Rectal smooth muscle tissue (tissue), 1 donor: Measurements from ENCODE around the gene PSMC6.

Experiments
- H3K27ac ChIP-seq: one replicate; pipeline ENCODE4 v1.7.0; 2013; ENCODE audit warnings: low read depth, low read length, inconsistent platforms
- H3K27me3 ChIP-seq: one replicate; pipeline ENCODE4 v1.7.0; 2013; ENCODE audit warnings: low read length; ENCODE audit not compliant: control insufficient read depth, insufficient read depth
- H3K36me3 ChIP-seq: one replicate; pipeline ENCODE4 v1.7.0; 2013; ENCODE audit warnings: low read length; ENCODE audit not compliant: control insufficient read depth, insufficient read depth
- H3K4me1 ChIP-seq: one replicate; pipeline ENCODE4 v1.7.0; 2013; ENCODE audit warnings: low read length; ENCODE audit not compliant: control insufficient read depth, insufficient read depth
- H3K4me3 ChIP-seq: one replicate; pipeline ENCODE4 v1.7.0; 2013; ENCODE audit warnings: low read length
- H3K9ac ChIP-seq: one replicate; pipeline ENCODE4 v1.7.0; 2013; ENCODE audit warnings: low read length

PSMC6 gene

GRCh38 chr14:52706724-52707706, at the start of gene PSMC6:
Gene PSMC6, plus strand, starts transcription at chr14:52707200. Its CDS starts 20 bp downstream, at chr14:52707220.
- peak within 1 kb of the TSS; percentile 95 for H3K9ac ChIP-seq
- peaks cover 10% of the 10 kb centered on the region for H3K4me1 ChIP-seq

DNA sequence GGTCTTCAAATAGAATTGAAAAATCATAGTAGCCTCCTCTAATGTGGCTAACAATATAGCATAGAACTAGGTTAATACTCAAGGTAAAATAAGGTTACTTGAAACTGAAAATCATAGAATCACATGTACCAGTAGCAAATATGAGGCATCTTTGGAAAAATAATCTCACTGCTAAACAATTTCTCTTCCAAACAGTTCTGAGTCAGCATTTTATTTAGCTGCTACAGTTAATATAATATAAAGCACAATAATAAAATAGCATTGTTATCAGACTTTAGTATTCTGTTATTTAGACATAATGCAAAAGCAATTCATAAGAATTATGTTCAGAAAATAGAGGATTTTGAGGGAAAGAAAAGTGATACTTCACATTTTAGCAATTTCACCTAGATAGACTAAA, 46.7 kb upstream of the PSMC6 start:
- H3K27me3 ChIP-seq: no peaks in the 10 kb centered on the region
- H3K9ac ChIP-seq: no peak overlapping the region
- H3K4me3 ChIP-seq: no peak overlapping the region
- peaks cover 4% of the 10 kb centered on the region for H3K36me3 ChIP-seq
- H3K27ac ChIP-seq: no peak overlapping the region
- no peaks in the 10 kb centered on the region for H3K4me1 ChIP-seq

More at GRCh38 chr14:52706724-52707706, at the start of gene PSMC6:
- Histone ChIP-seq H3K36me3 (no peaks in the 10 kb centered on the region), H3K27me3 (no peaks in the 10 kb centered on the region), H3K4me3 (peak within 1 kb of the TSS; percentile 97), H3K27ac (peak within 1 kb of the TSS; percentile 89)

GRCh38 chr14:52660832-52661231, 46.2 kb upstream of the PSMC6 start:
- Histone ChIP-seq H3K4me1 (no peaks in the 10 kb centered on the region), H3K36me3 (peaks cover 4% of the 10 kb centered on the region), H3K4me3 (no peak overlapping the region), H3K9ac (no peak overlapping the region), H3K27me3 (no peaks in the 10 kb centered on the region), H3K27ac (no peak overlapping the region)

GRCh38 chr14:52661314-52661713, 45.7 kb upstream of the PSMC6 start:
- Histone ChIP-seq H3K4me3 (no peak overlapping the region), H3K27me3 (no peaks in the 10 kb centered on the region), H3K9ac (no peak overlapping the region), H3K4me1 (no peaks in the 10 kb centered on the region), H3K36me3 (peaks cover 4% of the 10 kb centered on the region), H3K27ac (no peak overlapping the region)

- Histone ChIP-seq H3K36me3 (no peaks in the 10 kb centered on the region), H3K4me1 (no peaks in the 10 kb centered on the region), H3K27ac (no peak overlapping the region), H3K4me3 (no peak overlapping the region), H3K9ac (no peak overlapping the region), H3K27me3 (no peaks in the 10 kb centered on the region)
These were observed 43.1 kb upstream of the PSMC6 start for GRCh38 chr14:52663850-52664249.

- H3K4me1 ChIP-seq: no peaks in the 10 kb centered on the region
- no peaks in the 10 kb centered on the region for H3K27me3 ChIP-seq
- H3K27ac ChIP-seq: no peak overlapping the region
- H3K9ac ChIP-seq: no peak overlapping the region
- no peak overlapping the region for H3K4me3 ChIP-seq
- no peaks in the 10 kb centered on the region for H3K36me3 ChIP-seq
These were observed 28.4 kb upstream of the PSMC6 start for GRCh38 chr14:52678591-52678990.

GRCh38 chr14:52683985-52684520, 22.9 kb upstream of the PSMC6 start:
- H3K27ac ChIP-seq: no peak overlapping the region
- no peak overlapping the region for H3K4me3 ChIP-seq
- no peaks in the 10 kb centered on the region for H3K4me1 ChIP-seq
- no peak overlapping the region for H3K9ac ChIP-seq
- H3K36me3 ChIP-seq: no peaks in the 10 kb centered on the region
- H3K27me3 ChIP-seq: no peaks in the 10 kb centered on the region

- Histone ChIP-seq H3K27ac (no peak overlapping the region), H3K4me1 (no peaks in the 10 kb centered on the region), H3K9ac (no peak overlapping the region), H3K27me3 (no peaks in the 10 kb centered on the region), H3K4me3 (no peak overlapping the region), H3K36me3 (no peaks in the 10 kb centered on the region)
These were observed 20.8 kb upstream of the PSMC6 start for GRCh38 chr14:52686176-52686575.

DNA sequence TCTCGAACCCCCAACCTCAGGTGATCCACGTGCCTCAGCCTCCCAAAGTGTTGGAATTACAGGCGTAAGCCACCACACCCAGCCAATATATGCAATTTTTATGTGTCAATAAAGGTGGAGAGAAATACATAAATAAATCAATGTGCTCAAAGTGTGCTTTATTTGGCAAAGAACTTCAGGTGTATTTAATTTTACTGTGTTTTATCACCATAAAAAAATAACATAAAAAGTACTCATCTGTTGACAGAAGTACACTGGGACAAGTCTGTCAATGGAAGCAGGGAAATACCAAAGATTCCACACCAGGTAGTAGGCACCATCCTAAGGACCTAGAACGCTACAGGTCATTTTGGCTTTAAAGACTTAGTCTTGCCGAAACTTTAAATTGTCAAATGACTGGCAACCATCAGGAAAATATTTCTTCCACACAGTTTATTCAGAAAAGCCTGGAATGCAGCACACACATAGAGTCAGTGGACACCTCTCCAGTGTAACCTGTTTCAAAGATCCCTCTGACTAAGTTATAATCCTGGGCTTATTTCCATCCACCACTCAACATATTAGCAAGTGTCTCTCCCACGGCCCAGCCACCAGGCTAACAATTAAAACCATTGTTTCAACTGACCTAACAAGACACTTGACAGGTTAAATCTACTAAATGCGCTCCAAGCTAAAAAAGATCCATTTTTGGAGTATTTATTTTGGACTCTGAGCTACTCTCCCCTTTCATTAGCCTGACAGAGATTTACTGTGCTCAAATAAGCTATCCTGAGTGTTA, 15.8 kb upstream of the PSMC6 start:
- no peaks in the 10 kb centered on the region for H3K36me3 ChIP-seq
- no peak overlapping the region for H3K9ac ChIP-seq
- no peak overlapping the region for H3K4me3 ChIP-seq
- peaks cover 8% of the 10 kb centered on the region for H3K4me1 ChIP-seq
- no peak overlapping the region for H3K27ac ChIP-seq
- no peaks in the 10 kb centered on the region for H3K27me3 ChIP-seq

GRCh38 chr14:52692248-52692962, 14.6 kb upstream of the PSMC6 start:
- Histone ChIP-seq H3K27me3 (no peaks in the 10 kb centered on the region), H3K4me3 (no peak overlapping the region), H3K9ac (no peak overlapping the region), H3K27ac (no peak overlapping the region), H3K4me1 (peaks cover 8% of the 10 kb centered on the region), H3K36me3 (no peaks in the 10 kb centered on the region)

GRCh38 chr14:52693036-52693435, 14.0 kb upstream of the PSMC6 start:
- H3K4me1 ChIP-seq: peaks cover 8% of the 10 kb centered on the region
- no peaks in the 10 kb centered on the region for H3K36me3 ChIP-seq
- H3K9ac ChIP-seq: no peak overlapping the region
- no peak overlapping the region for H3K27ac ChIP-seq
- no peaks in the 10 kb centered on the region for H3K27me3 ChIP-seq
- H3K4me3 ChIP-seq: no peak overlapping the region

GRCh38 chr14:52693532-52693931, 13.5 kb upstream of the PSMC6 start:
- H3K27me3 ChIP-seq: no peaks in the 10 kb centered on the region
- H3K4me1 ChIP-seq: peaks cover 8% of the 10 kb centered on the region
- no peak overlapping the region for H3K9ac ChIP-seq
- no peak overlapping the region for H3K27ac ChIP-seq
- no peak overlapping the region for H3K4me3 ChIP-seq
- no peaks in the 10 kb centered on the region for H3K36me3 ChIP-seq
